ENCODE data around the gene ANKRD42.

The ANKRD42 gene

GRCh38 chr11:83252266-83252665 is 58.8 kb downstream of the ANKRD42 start:
- Histone ChIP-seq H3K9ac (ENCODE audit: low read depth, low read length, poor library complexity, severe bottlenecking) (no peak overlapping the region), H3K4me1 (ENCODE audit: insufficient read depth, low read length, poor library complexity, severe bottlenecking) (no peaks in the 10 kb centered on the region), H3K36me3 (ENCODE audit: insufficient read depth, low read length) (no peaks in the 10 kb centered on the region), H3K4me2 (ENCODE audit: low read depth, low read length, poor library complexity, severe bottlenecking) (no peak overlapping the region), H4K20me1 (ENCODE audit: insufficient read depth, low read length, poor library complexity, severe bottlenecking) (no peaks in the 10 kb centered on the region), H3K9me3 (ENCODE audit: insufficient read depth, low read depth, low read length) (no peaks in the 10 kb centered on the region), H3K27me3 (ENCODE audit: insufficient read depth, low read length, poor library complexity, severe bottlenecking) (no peaks in the 10 kb centered on the region), H3K4me3 (ENCODE audit: low read length, poor library complexity, severe bottlenecking) (no peak overlapping the region), H3F3A (ENCODE audit: low read depth) (no peaks in the 10 kb centered on the region), H2AFZ (ENCODE audit: low read length) (no peak overlapping the region), H3K79me2 (ENCODE audit: insufficient read depth, low read length) (no peaks in the 10 kb centered on the region), H3K9me2 (replicated peaks; ENCODE audit: low read depth, low read length) (no peaks in the 10 kb centered on the region)
- TF ChIP-seq EZH2phosphoT487 (IDR thresholded peaks at IDR 0.05; ENCODE audit: borderline replicate concordance) (no peak), CTCF (conservative IDR thresholded peaks at IDR 0.05; ENCODE audit: low read length) (no peak)

DNA sequence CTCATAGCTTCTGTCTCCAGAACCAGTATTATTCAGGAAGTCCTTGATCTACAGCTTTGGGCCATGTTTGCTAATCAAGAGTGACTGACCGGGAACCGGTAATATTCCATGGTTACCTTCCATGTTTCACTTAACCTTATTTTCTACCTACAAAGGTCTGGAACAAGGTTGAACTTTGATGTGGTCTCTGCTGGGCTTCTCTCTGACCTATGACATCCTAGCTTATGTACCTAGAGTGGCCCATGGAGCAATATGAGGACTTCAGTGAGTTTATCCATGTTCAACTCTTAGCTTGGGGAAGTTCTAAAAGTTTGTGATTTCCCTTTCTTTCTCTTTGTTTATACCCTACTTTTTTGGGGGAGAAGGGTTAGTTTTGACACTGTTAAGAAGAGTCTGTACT is 59.4 kb downstream of the ANKRD42 start:
- no peaks in the 10 kb centered on the region for H3K36me3 ChIP-seq (ENCODE audit: insufficient read depth, low read length)

GRCh38 chr11:83255366-83255765 is 61.9 kb downstream of the ANKRD42 start:
- Histone ChIP-seq H3K79me2 (ENCODE audit: insufficient read depth, low read length) (no peaks in the 10 kb centered on the region), H4K20me1 (ENCODE audit: insufficient read depth, low read length, poor library complexity, severe bottlenecking) (no peaks in the 10 kb centered on the region), H3K36me3 (ENCODE audit: insufficient read depth, low read length) (no peaks in the 10 kb centered on the region), H3K27me3 (ENCODE audit: insufficient read depth, low read length, poor library complexity, severe bottlenecking) (no peaks in the 10 kb centered on the region), H3K4me3 (ENCODE audit: low read length, poor library complexity, severe bottlenecking) (no peak overlapping the region), H3K4me1 (ENCODE audit: insufficient read depth, low read length, poor library complexity, severe bottlenecking) (no peaks in the 10 kb centered on the region), H3K9me2 (replicated peaks; ENCODE audit: low read depth, low read length) (no peaks in the 10 kb centered on the region), H2AFZ (ENCODE audit: low read length) (no peak overlapping the region), H3K9me3 (ENCODE audit: insufficient read depth, low read depth, low read length) (no peaks in the 10 kb centered on the region), H3K4me2 (ENCODE audit: low read depth, low read length, poor library complexity, severe bottlenecking) (no peak overlapping the region), H3K9ac (ENCODE audit: low read depth, low read length, poor library complexity, severe bottlenecking) (no peak overlapping the region), H3F3A (ENCODE audit: low read depth) (no peaks in the 10 kb centered on the region)
- TF ChIP-seq EZH2phosphoT487 (IDR thresholded peaks at IDR 0.05; ENCODE audit: borderline replicate concordance): no peak
- no peak for TF ChIP-seq CTCF (conservative IDR thresholded peaks at IDR 0.05; ENCODE audit: low read length)

More for the DNA sequence above, 59.4 kb downstream of the ANKRD42 start:
- no peaks in the 10 kb centered on the region for H3K4me1 ChIP-seq (ENCODE audit: insufficient read depth, low read length, poor library complexity, severe bottlenecking)
- TF ChIP-seq EZH2phosphoT487 (IDR thresholded peaks at IDR 0.05; ENCODE audit: borderline replicate concordance) (no peak), CTCF (conservative IDR thresholded peaks at IDR 0.05; ENCODE audit: low read length) (no peak)
- no peaks in the 10 kb centered on the region for H3K9me3 ChIP-seq (ENCODE audit: insufficient read depth, low read depth, low read length)
- H4K20me1 ChIP-seq (ENCODE audit: insufficient read depth, low read length, poor library complexity, severe bottlenecking): no peaks in the 10 kb centered on the region
- no peaks in the 10 kb centered on the region for H3K27me3 ChIP-seq (ENCODE audit: insufficient read depth, low read length, poor library complexity, severe bottlenecking)
- H2AFZ ChIP-seq (ENCODE audit: low read length): no peak overlapping the region
- H3K9ac ChIP-seq (ENCODE audit: low read depth, low read length, poor library complexity, severe bottlenecking): no peak overlapping the region
- H3F3A ChIP-seq (ENCODE audit: low read depth): no peaks in the 10 kb centered on the region
- no peaks in the 10 kb centered on the region for H3K9me2 ChIP-seq (replicated peaks; ENCODE audit: low read depth, low read length)
- H3K79me2 ChIP-seq (ENCODE audit: insufficient read depth, low read length): no peaks in the 10 kb centered on the region
- no peak overlapping the region for H3K4me2 ChIP-seq (ENCODE audit: low read depth, low read length, poor library complexity, severe bottlenecking)
- H3K4me3 ChIP-seq (ENCODE audit: low read length, poor library complexity, severe bottlenecking): no peak overlapping the region
